Glutamatergic neuron (in vitro differentiated cells): ENCODE measurements around the gene GNB5. TPM values are rescaled to one million over a fixed set of nuclear protein-coding genes. Genes with fewer than 3 reads are reported as not detected.
A peak's percentile ranks its signal among the peaks of the same experiment; 100 is the strongest.

Experiments used
- DNase-seq: peaks from one replicate; pipeline ENCODE4 v3.0.0; 2022
- H3K27ac Mint-ChIP-seq: one replicate; pipeline ENCODE4 v1.8.0; 2020; ENCODE audit warnings: mild to moderate bottlenecking, mixed read lengths, inconsistent platforms; ENCODE audit not compliant: unreplicated experiment
- H3K27me3 Mint-ChIP-seq: one replicate; pipeline ENCODE4 v1.8.0; 2020; ENCODE audit warnings: mild to moderate bottlenecking, moderate library complexity, mixed read lengths, inconsistent platforms; ENCODE audit not compliant: unreplicated experiment
- H3K36me3 Mint-ChIP-seq: one replicate; pipeline ENCODE4 v1.8.0; 2020; ENCODE audit warnings: mild to moderate bottlenecking, mixed read lengths, inconsistent platforms; ENCODE audit not compliant: unreplicated experiment
- H3K4me1 Mint-ChIP-seq: one replicate; pipeline ENCODE4 v1.8.0; 2020; ENCODE audit warnings: mild to moderate bottlenecking, low read depth, mixed read lengths, inconsistent platforms; ENCODE audit not compliant: unreplicated experiment
- H3K4me3 Mint-ChIP-seq: one replicate; pipeline ENCODE4 v1.8.0; 2020; ENCODE audit warnings: mild to moderate bottlenecking, mixed read lengths, inconsistent platforms; ENCODE audit not compliant: unreplicated experiment
- H3K9me3 Mint-ChIP-seq: one replicate; pipeline ENCODE4 v1.8.0; 2020; ENCODE audit warnings: mild to moderate bottlenecking, moderate library complexity, mixed read lengths, inconsistent platforms; ENCODE audit not compliant: unreplicated experiment
- total RNA-seq: library from RNA; stranded (reverse); fragmentation: NEBNext Ultra II Directional; extraction: Animal tissue kit (Norgen Biotek cat#: 25700); gene quantifications from one replicate; pipeline ENCODE4 v1.2.1, GENCODE V29; 2021; ENCODE audit not compliant: unreplicated experiment
- TF ChIP-seq, protein P1 (sequence below): fragments of 200-600 bp; sonication (generic); IDR thresholded peaks from one replicate; pipeline ENCODE4 v1.5.0; 2021; ENCODE audit not compliant: partially characterized antibody, unreplicated experiment

The GNB5 gene
- total RNA-seq, 1 donor from 2014 or later, result 28.4 TPM

DNA sequence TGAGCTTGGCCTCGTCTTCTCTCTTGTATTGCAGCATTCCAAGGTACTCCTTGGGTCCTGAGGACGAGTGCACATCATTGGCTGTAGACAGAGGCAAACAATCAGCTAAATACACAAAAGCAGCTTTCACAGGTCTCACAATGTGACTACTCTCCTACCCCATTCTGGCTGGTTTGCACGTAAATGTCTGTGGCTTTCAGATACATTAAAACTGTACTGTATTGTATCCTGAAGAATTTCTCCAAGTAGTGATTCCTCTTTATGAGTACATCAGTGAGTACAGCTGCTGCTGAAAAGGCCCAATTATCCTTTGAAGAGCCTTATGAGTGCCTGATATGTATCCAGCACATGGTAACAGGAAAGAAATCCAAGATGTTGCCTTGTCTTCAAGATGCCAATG, 22.0 kb upstream of the GNB5 start:
- no peaks in the 10 kb centered on the region for H3K36me3 Mint-ChIP-seq
- TF ChIP-seq, protein P1, sequence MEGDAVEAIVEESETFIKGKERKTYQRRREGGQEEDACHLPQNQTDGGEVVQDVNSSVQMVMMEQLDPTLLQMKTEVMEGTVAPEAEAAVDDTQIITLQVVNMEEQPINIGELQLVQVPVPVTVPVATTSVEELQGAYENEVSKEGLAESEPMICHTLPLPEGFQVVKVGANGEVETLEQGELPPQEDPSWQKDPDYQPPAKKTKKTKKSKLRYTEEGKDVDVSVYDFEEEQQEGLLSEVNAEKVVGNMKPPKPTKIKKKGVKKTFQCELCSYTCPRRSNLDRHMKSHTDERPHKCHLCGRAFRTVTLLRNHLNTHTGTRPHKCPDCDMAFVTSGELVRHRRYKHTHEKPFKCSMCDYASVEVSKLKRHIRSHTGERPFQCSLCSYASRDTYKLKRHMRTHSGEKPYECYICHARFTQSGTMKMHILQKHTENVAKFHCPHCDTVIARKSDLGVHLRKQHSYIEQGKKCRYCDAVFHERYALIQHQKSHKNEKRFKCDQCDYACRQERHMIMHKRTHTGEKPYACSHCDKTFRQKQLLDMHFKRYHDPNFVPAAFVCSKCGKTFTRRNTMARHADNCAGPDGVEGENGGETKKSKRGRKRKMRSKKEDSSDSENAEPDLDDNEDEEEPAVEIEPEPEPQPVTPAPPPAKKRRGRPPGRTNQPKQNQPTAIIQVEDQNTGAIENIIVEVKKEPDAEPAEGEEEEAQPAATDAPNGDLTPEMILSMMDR, result no peak
- H3K27me3 Mint-ChIP-seq, result no peaks in the 10 kb centered on the region
- no peaks in the 10 kb centered on the region for H3K4me1 Mint-ChIP-seq
- no peaks in the 10 kb centered on the region for H3K9me3 Mint-ChIP-seq
- no peak for DNase-seq
- no peak overlapping the region for H3K27ac Mint-ChIP-seq
- H3K4me3 Mint-ChIP-seq, result no peak overlapping the region

DNA sequence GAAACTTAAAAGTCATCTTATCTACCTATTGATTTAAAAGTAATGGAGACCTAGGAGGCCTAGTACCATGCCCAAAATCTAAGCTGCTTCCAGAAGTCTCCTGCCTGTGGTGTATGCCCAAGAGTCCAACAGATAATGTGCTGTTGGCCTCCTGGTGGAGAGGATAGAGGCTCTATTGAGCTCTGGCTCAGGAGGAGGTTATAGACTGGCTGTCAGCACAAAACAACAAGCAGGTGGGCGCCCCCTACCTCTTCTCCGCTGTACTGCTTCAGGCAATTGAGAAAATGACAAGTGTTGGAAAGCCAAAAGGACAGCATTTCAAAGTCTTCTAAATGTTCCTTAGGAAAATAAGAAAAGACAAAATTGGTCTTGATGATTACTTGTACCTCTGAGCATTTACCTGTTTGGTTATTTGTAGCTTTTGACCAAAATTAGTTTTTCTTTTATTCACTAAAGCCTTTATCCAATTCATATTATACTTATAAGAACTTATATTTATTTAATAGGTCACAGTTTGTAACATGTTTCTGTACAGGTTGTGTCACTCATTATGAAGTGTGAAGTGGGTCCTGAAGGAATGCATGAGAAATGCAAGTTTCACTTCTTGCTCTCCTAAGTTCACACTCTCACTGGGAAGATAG, 17.2 kb upstream of the GNB5 start:
- H3K27me3 Mint-ChIP-seq, result no peaks in the 10 kb centered on the region
- TF ChIP-seq, protein P1, result peak; percentile 84
- no peaks in the 10 kb centered on the region for H3K4me1 Mint-ChIP-seq
- H3K27ac Mint-ChIP-seq, result no peak overlapping the region
- no peaks in the 10 kb centered on the region for H3K36me3 Mint-ChIP-seq
- no peak overlapping the region for H3K4me3 Mint-ChIP-seq
- peak; percentile 85 for DNase-seq
- no peaks in the 10 kb centered on the region for H3K9me3 Mint-ChIP-seq

DNA sequence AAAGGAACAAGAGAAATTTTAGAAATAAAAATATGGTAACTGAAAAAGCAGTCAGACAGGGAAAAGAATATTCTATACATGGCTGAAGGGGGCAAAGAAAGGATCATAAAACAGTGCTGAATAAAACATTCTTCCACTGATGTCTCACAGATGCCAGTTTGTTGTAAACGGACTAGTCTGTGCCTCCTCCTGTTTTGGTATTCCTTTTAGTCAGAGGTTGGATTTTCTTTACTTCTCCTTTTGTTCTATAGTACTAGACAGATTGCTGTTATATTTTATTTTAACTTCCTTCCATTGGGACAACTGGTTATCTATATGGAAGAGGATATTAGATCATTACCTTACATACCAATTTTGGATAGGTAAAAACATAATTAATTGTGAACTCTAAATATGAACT, 16.0 kb upstream of the GNB5 start:
- H3K9me3 Mint-ChIP-seq, result no peaks in the 10 kb centered on the region
- no peaks in the 10 kb centered on the region for H3K4me1 Mint-ChIP-seq
- TF ChIP-seq, protein P1, result no peak
- H3K27me3 Mint-ChIP-seq, result no peaks in the 10 kb centered on the region
- DNase-seq, result no peak
- no peaks in the 10 kb centered on the region for H3K36me3 Mint-ChIP-seq
- H3K27ac Mint-ChIP-seq, result no peak overlapping the region
- no peak overlapping the region for H3K4me3 Mint-ChIP-seq

DNA sequence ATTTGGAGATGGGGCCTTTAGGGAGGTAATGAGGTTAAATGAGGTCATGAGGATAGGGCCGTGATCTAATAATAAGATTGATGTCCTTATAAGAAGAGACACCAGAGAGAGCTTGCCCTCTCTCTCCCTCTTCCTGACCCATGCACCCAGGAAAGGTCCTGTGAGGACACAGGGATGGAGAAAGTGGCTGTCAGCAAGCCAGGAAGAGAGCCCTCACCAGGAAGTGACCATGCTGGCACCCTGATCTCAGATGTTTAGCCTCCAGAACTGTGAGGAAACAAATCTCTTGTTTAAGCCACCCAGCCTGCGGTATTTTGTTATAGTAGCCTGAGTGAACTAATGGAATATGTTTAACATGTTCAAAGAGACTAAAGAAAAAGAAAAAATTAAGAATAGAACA, 15.3 kb upstream of the GNB5 start:
- Mint-ChIP-seq H3K4me1 (no peaks in the 10 kb centered on the region), H3K36me3 (no peaks in the 10 kb centered on the region), H3K9me3 (no peaks in the 10 kb centered on the region), H3K27ac (no peak overlapping the region), H3K4me3 (no peak overlapping the region), H3K27me3 (no peaks in the 10 kb centered on the region)
- DNase-seq, result no peak
- TF ChIP-seq, protein P1, result no peak

DNA sequence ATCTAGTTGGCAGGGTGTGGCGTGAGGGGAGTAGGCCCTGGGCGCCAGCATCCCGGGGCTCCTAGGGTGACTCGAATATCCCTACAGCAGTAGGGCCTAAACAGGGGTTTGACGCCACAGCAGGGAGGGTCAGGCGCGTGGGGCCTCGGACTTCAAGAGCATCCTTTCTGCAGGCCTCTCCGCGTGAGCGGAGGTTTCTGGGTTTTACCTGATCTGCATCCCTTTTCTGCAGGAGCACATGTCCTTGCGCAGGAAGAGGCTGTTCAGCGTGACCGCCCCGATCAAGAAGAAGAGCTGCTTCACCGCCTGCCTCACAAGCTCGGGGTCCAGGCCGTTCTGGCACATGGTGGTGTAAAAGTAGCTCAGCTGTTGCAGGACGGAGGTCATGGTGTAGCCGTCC, 13.5 kb upstream of the GNB5 start:
- H3K4me3 Mint-ChIP-seq, result no peak overlapping the region
- H3K27ac Mint-ChIP-seq, result no peak overlapping the region
- TF ChIP-seq, protein P1, result no peak
- H3K4me1 Mint-ChIP-seq, result no peaks in the 10 kb centered on the region
- H3K36me3 Mint-ChIP-seq, result no peaks in the 10 kb centered on the region
- H3K9me3 Mint-ChIP-seq, result no peaks in the 10 kb centered on the region
- DNase-seq, result no peak
- no peaks in the 10 kb centered on the region for H3K27me3 Mint-ChIP-seq
